DMS 273 (cell line): ENCODE results near the gene ZNF350.
"Not testable (repeated sequence)": the region's sequence is repeated elsewhere in the genome, so short reads cannot be mapped to it uniquely, and the experiment has no call there.

Experiments used
- DNase-seq: peaks from one replicate; lab custom pipeline; 2025; ENCODE audit not compliant: unreplicated experiment; lab: John Stamatoyannopoulos, UW

The ZNF350 gene

GRCh38 chr19:51975787-51976186, 10.9 kb downstream of the ZNF350 start:
- not testable (repeated sequence) for DNase-seq

GRCh38 chr19:51971624-51972023, 15.0 kb downstream of the ZNF350 start:
- peak; percentile 33 for DNase-seq

- DNase-seq, result no peak
These were observed 15.9 kb downstream of the ZNF350 start for GRCh38 chr19:51970718-51971117.

GRCh38 chr19:51965583-51965982, 21.1 kb downstream of the ZNF350 start:
- DNase-seq, result no peak

GRCh38 chr19:51960621-51961233, 25.9 kb downstream of the ZNF350 start:
- not testable (repeated sequence) for DNase-seq

GRCh38 chr19:51959791-51960190, 26.8 kb downstream of the ZNF350 start:
- DNase-seq, result no peak

- DNase-seq, result not testable (repeated sequence)
These were observed 28.8 kb downstream of the ZNF350 start for GRCh38 chr19:51957846-51958245.

GRCh38 chr19:51948975-51949374, 37.7 kb downstream of the ZNF350 start:
- no peak for DNase-seq

GRCh38 chr19:51946602-51947001, 40.0 kb downstream of the ZNF350 start:
- no peak for DNase-seq

- DNase-seq, result no peak
These were observed 41.7 kb downstream of the ZNF350 start for GRCh38 chr19:51944798-51945552.

GRCh38 chr19:51938936-51939335, 47.7 kb downstream of the ZNF350 start:
- no peak for DNase-seq

GRCh38 chr19:51931921-51932320, 54.7 kb downstream of the ZNF350 start:
- DNase-seq, result no peak

- no peak for DNase-seq
These were observed 58.8 kb downstream of the ZNF350 start for GRCh38 chr19:51927859-51928258.

- DNase-seq, result peak; percentile 94
These were observed 59.6 kb downstream of the ZNF350 start, which contains the start of gene ZNF613 for GRCh38 chr19:51926784-51927741. ZNF613 (plus strand) TSS chr19:51927472; CDS start chr19:51936221, 8,749 bp downstream.

GRCh38 chr19:51926426-51926783, 60.2 kb downstream of the ZNF350 start:
- DNase-seq, result no peak

- no peak for DNase-seq
These were observed 64.7 kb downstream of the ZNF350 start for GRCh38 chr19:51921949-51922348.

- no peak for DNase-seq
These were observed 67.0 kb downstream of the ZNF350 start for GRCh38 chr19:51919606-51920005.

GRCh38 chr19:51916167-51916566, 70.5 kb downstream of the ZNF350 start:
- no peak for DNase-seq

- no peak for DNase-seq
These were observed 71.2 kb downstream of the ZNF350 start for GRCh38 chr19:51915324-51915867.
